ENCODE measurements around the gene FLT1.

- TF ChIP-seq RAD21 (conservative IDR thresholded peaks at IDR 0.05 in 1 of 2, IDR thresholded peaks at IDR 0.05 in 1 of 2) (no peak), CTCF (IDR thresholded peaks at IDR 0.05) (no peak), CHD4 (IDR thresholded peaks at IDR 0.05; ENCODE audit: borderline replicate concordance) (no peak)
Measured at GRCh38 chr13:28387740-28388501, 107.0 kb downstream of the FLT1 start.

Data from A549 (cell line).